HG03469 (cell line): Measurements from ENCODE around the gene DCAF8.
"Not testable (repeated sequence)": the region's sequence is repeated elsewhere in the genome, so short reads cannot be mapped to it uniquely, and the experiment has no call there.

ENCODE experiments used
- ATAC-seq: cut with Tn5 transposase; IDR thresholded peaks from one replicate; pipeline ENCODE4 v1.9.1; 2021; ENCODE audit warnings: mild to moderate bottlenecking, moderate library complexity, moderate number of reproducible peaks; ENCODE audit not compliant: unreplicated experiment

The DCAF8 gene

GRCh38 chr1:160261893-160262794 is at the start of gene DCAF8:
TSS of gene DCAF8 (minus strand) at chr1:160262549. CDS start at chr1:160244008, 18,541 bp downstream.
- peak; percentile 57 for ATAC-seq

GRCh38 chr1:160309571-160309970 is 47.2 kb upstream of the DCAF8 start:
- ATAC-seq: no peak

- no peak for ATAC-seq
These were observed 46.8 kb upstream of the DCAF8 start for GRCh38 chr1:160309185-160309557.

- no peak for ATAC-seq
These were observed 46.3 kb upstream of the DCAF8 start for GRCh38 chr1:160308451-160309184.

GRCh38 chr1:160307118-160307791 is 44.9 kb upstream of the DCAF8 start:
- no peak for ATAC-seq

- ATAC-seq: no peak
These were observed 37.8 kb upstream of the DCAF8 start for GRCh38 chr1:160300173-160300572.

- no peak for ATAC-seq
These were observed 33.7 kb upstream of the DCAF8 start for GRCh38 chr1:160296036-160296435.

GRCh38 chr1:160293020-160293968 is 30.9 kb upstream of the DCAF8 start:
- ATAC-seq: no peak

- ATAC-seq: peak; percentile 58
These were observed 29.2 kb upstream of the DCAF8 start for GRCh38 chr1:160291248-160292220.

- ATAC-seq: not testable (repeated sequence)
These were observed 25.4 kb upstream of the DCAF8 start for GRCh38 chr1:160287769-160288168.

GRCh38 chr1:160285506-160285905 is 23.2 kb upstream of the DCAF8 start:
- no peak for ATAC-seq

GRCh38 chr1:160284782-160285344 is 22.5 kb upstream of the DCAF8 start, which contains the start of gene PEX19:
TSS of gene PEX19 (minus strand) at chr1:160285133. CDS start at chr1:160285124, 9 bp downstream.
- ATAC-seq: peak; percentile 89

- ATAC-seq: no peak
These were observed 22.0 kb upstream of the DCAF8 start for GRCh38 chr1:160284220-160284781.

- no peak for ATAC-seq
These were observed 20.5 kb upstream of the DCAF8 start for GRCh38 chr1:160282807-160283206.

GRCh38 chr1:160277987-160278386 is 15.6 kb upstream of the DCAF8 start:
- ATAC-seq: no peak

GRCh38 chr1:160277330-160277729 is 15.0 kb upstream of the DCAF8 start:
- ATAC-seq: no peak

GRCh38 chr1:160271025-160271424 is 8.7 kb upstream of the DCAF8 start:
- no peak for ATAC-seq

GRCh38 chr1:160267284-160267991 is 5.1 kb upstream of the DCAF8 start:
- no peak for ATAC-seq
